HuH-7.5 (cell line): ENCODE results near the gene USP47.

Experiments used
- DNase-seq: peaks from one replicate; pipeline ENCODE4 v3.0.0; 2011; ENCODE audit warnings: low spot score

Gene USP47

GRCh38 chr11:11982461-11982860, 140.7 kb downstream of the USP47 start:
- no peak for DNase-seq

GRCh38 chr11:11982975-11983374, 141.2 kb downstream of the USP47 start:
- DNase-seq = no peak

- DNase-seq = no peak
Observed at GRCh38 chr11:11983427-11983826, 141.7 kb downstream of the USP47 start.

GRCh38 chr11:11984563-11984962, 142.8 kb downstream of the USP47 start:
- DNase-seq = no peak

- DNase-seq = no peak
Observed at GRCh38 chr11:11985016-11985715, 143.4 kb downstream of the USP47 start.

- no peak for DNase-seq
Observed at GRCh38 chr11:11985954-11986949, 144.5 kb downstream of the USP47 start.

GRCh38 chr11:11987503-11988022, 145.8 kb downstream of the USP47 start:
- DNase-seq = no peak

GRCh38 chr11:11988099-11988651, 146.4 kb downstream of the USP47 start:
- no peak for DNase-seq

GRCh38 chr11:11988681-11989261, 147.0 kb downstream of the USP47 start:
- DNase-seq = no peak

- DNase-seq = no peak
Observed at GRCh38 chr11:11989774-11990744, 148.3 kb downstream of the USP47 start.

- DNase-seq = peak; percentile 74
Observed at GRCh38 chr11:11992257-11993212, 150.8 kb downstream of the USP47 start.

- DNase-seq = no peak
Observed at GRCh38 chr11:11993839-11994238, 152.1 kb downstream of the USP47 start.

GRCh38 chr11:11995601-11996000, 153.8 kb downstream of the USP47 start:
- no peak for DNase-seq

GRCh38 chr11:11996321-11997048, 154.7 kb downstream of the USP47 start:
- DNase-seq = no peak

GRCh38 chr11:11997049-11997322, 155.2 kb downstream of the USP47 start:
- no peak for DNase-seq

GRCh38 chr11:11998091-11998781, 156.5 kb downstream of the USP47 start:
- no peak for DNase-seq

- no peak for DNase-seq
Observed at GRCh38 chr11:12001186-12001585, 159.4 kb downstream of the USP47 start.

GRCh38 chr11:12003336-12003735, 161.6 kb downstream of the USP47 start:
- no peak for DNase-seq

- DNase-seq = no peak
Observed at GRCh38 chr11:12003815-12004214, 162.0 kb downstream of the USP47 start.
